ENCODE measurements around the gene GPC6. TPM values are rescaled to one million over a fixed set of nuclear protein-coding genes. Genes with fewer than 3 reads are reported as not detected.

GPC6 gene
- total RNA-seq, 1 experiment from 2014 or later: 1.6 TPM

- Histone ChIP-seq H3K9me3 (replicated peaks) (no peaks in the 10 kb centered on the region), H3K36me3 (no peaks in the 10 kb centered on the region), H3K4me3 (no peak overlapping the region), H3K27ac (no peak overlapping the region), H3K27me3 (replicated peaks) (no peaks in the 10 kb centered on the region), H3K4me1 (replicated peaks) (no peaks in the 10 kb centered on the region)
- no peak for DNase-seq (ENCODE audit: low read depth in 1 of 2, low spot score in 2 of 2)
These were observed 1157.8 kb downstream of the GPC6 start for GRCh38 chr13:94384231-94384905.

- DNase-seq (ENCODE audit: low read depth in 1 of 2, low spot score in 2 of 2): no peak
- H3K27me3 ChIP-seq (replicated peaks): no peaks in the 10 kb centered on the region
These were observed 1160.4 kb downstream of the GPC6 start for GRCh38 chr13:94387047-94387446.

GRCh38 chr13:94389604-94390351 is 1163.2 kb downstream of the GPC6 start:
- DNase-seq (ENCODE audit: low read depth in 1 of 2, low spot score in 2 of 2): no peak
- Histone ChIP-seq H3K27me3 (replicated peaks) (no peaks in the 10 kb centered on the region), H3K27ac (no peak overlapping the region), H3K36me3 (no peaks in the 10 kb centered on the region), H3K9me3 (replicated peaks) (no peaks in the 10 kb centered on the region), H3K4me3 (no peak overlapping the region), H3K4me1 (replicated peaks) (no peaks in the 10 kb centered on the region)

More at GRCh38 chr13:94387047-94387446, 1160.4 kb downstream of the GPC6 start:
- Histone ChIP-seq H3K9me3 (replicated peaks) (no peaks in the 10 kb centered on the region), H3K27ac (no peak overlapping the region), H3K36me3 (no peaks in the 10 kb centered on the region), H3K4me1 (replicated peaks) (no peaks in the 10 kb centered on the region), H3K4me3 (no peak overlapping the region)

- Histone ChIP-seq H3K27me3 (replicated peaks) (no peaks in the 10 kb centered on the region), H3K9me3 (replicated peaks) (no peaks in the 10 kb centered on the region), H3K27ac (no peak overlapping the region), H3K36me3 (no peaks in the 10 kb centered on the region), H3K4me3 (no peak overlapping the region), H3K4me1 (replicated peaks) (no peaks in the 10 kb centered on the region)
- DNase-seq (ENCODE audit: low read depth in 1 of 2, low spot score in 2 of 2): no peak
These were observed 1164.3 kb downstream of the GPC6 start for GRCh38 chr13:94390881-94391280.

- DNase-seq (ENCODE audit: low read depth in 1 of 2, low spot score in 2 of 2): no peak
- H3K9me3 ChIP-seq (replicated peaks): no peaks in the 10 kb centered on the region
- H3K36me3 ChIP-seq: no peaks in the 10 kb centered on the region
- H3K27ac ChIP-seq: no peak overlapping the region
- H3K27me3 ChIP-seq (replicated peaks): no peaks in the 10 kb centered on the region
- H3K4me3 ChIP-seq: no peak overlapping the region
- H3K4me1 ChIP-seq (replicated peaks): no peaks in the 10 kb centered on the region
These were observed 1168.1 kb downstream of the GPC6 start for GRCh38 chr13:94394723-94395122.

GRCh38 chr13:94395860-94396259 is 1169.3 kb downstream of the GPC6 start:
- no peak overlapping the region for H3K4me3 ChIP-seq
- H3K9me3 ChIP-seq (replicated peaks): no peaks in the 10 kb centered on the region
- H3K36me3 ChIP-seq: no peaks in the 10 kb centered on the region
- H3K4me1 ChIP-seq (replicated peaks): no peaks in the 10 kb centered on the region
- H3K27ac ChIP-seq: no peak overlapping the region
- no peak for DNase-seq (ENCODE audit: low read depth in 1 of 2, low spot score in 2 of 2)
- no peaks in the 10 kb centered on the region for H3K27me3 ChIP-seq (replicated peaks)

- H3K27ac ChIP-seq: no peak overlapping the region
- H3K4me1 ChIP-seq (replicated peaks): no peaks in the 10 kb centered on the region
- no peak for DNase-seq (ENCODE audit: low read depth in 1 of 2, low spot score in 2 of 2)
- no peaks in the 10 kb centered on the region for H3K36me3 ChIP-seq
- H3K27me3 ChIP-seq (replicated peaks): no peaks in the 10 kb centered on the region
- no peak overlapping the region for H3K4me3 ChIP-seq
- H3K9me3 ChIP-seq (replicated peaks): no peaks in the 10 kb centered on the region
These were observed 1173.2 kb downstream of the GPC6 start for GRCh38 chr13:94399812-94400211.

- H3K36me3 ChIP-seq: no peaks in the 10 kb centered on the region
- H3K9me3 ChIP-seq (replicated peaks): no peaks in the 10 kb centered on the region
- no peak overlapping the region for H3K4me3 ChIP-seq
- no peak overlapping the region for H3K27ac ChIP-seq
- DNase-seq (ENCODE audit: low read depth in 1 of 2, low spot score in 2 of 2): no peak
- H3K27me3 ChIP-seq (replicated peaks): no peaks in the 10 kb centered on the region
- H3K4me1 ChIP-seq (replicated peaks): no peaks in the 10 kb centered on the region
These were observed 1174.3 kb downstream of the GPC6 start for GRCh38 chr13:94400874-94401273.

- H3K36me3 ChIP-seq: no peaks in the 10 kb centered on the region
- no peak for DNase-seq (ENCODE audit: low read depth in 1 of 2, low spot score in 2 of 2)
- no peaks in the 10 kb centered on the region for H3K27me3 ChIP-seq (replicated peaks)
These were observed 1181.9 kb downstream of the GPC6 start for GRCh38 chr13:94408314-94409036.

GRCh38 chr13:94411747-94412146 is 1185.1 kb downstream of the GPC6 start:
- Histone ChIP-seq H3K4me3 (no peak overlapping the region), H3K36me3 (no peaks in the 10 kb centered on the region), H3K4me1 (replicated peaks) (no peaks in the 10 kb centered on the region), H3K27me3 (replicated peaks) (no peaks in the 10 kb centered on the region), H3K9me3 (replicated peaks) (no peaks in the 10 kb centered on the region), H3K27ac (no peak overlapping the region)
- DNase-seq (ENCODE audit: low read depth in 1 of 2, low spot score in 2 of 2): no peak

More at GRCh38 chr13:94408314-94409036, 1181.9 kb downstream of the GPC6 start:
- no peaks in the 10 kb centered on the region for H3K4me1 ChIP-seq (replicated peaks)
- no peaks in the 10 kb centered on the region for H3K9me3 ChIP-seq (replicated peaks)
- H3K27ac ChIP-seq: no peak overlapping the region
- no peak overlapping the region for H3K4me3 ChIP-seq

- no peak for DNase-seq (ENCODE audit: low read depth in 1 of 2, low spot score in 2 of 2)
- H3K27ac ChIP-seq: no peak overlapping the region
- no peaks in the 10 kb centered on the region for H3K36me3 ChIP-seq
- no peak overlapping the region for H3K4me3 ChIP-seq
- H3K4me1 ChIP-seq (replicated peaks): no peaks in the 10 kb centered on the region
- H3K27me3 ChIP-seq (replicated peaks): no peaks in the 10 kb centered on the region
- H3K9me3 ChIP-seq (replicated peaks): no peaks in the 10 kb centered on the region
These were observed 1186.4 kb downstream of the GPC6 start for GRCh38 chr13:94412870-94413597.

- Histone ChIP-seq H3K27me3 (replicated peaks) (no peaks in the 10 kb centered on the region), H3K9me3 (replicated peaks) (no peaks in the 10 kb centered on the region), H3K36me3 (no peaks in the 10 kb centered on the region), H3K27ac (no peak overlapping the region), H3K4me1 (replicated peaks) (no peaks in the 10 kb centered on the region), H3K4me3 (no peak overlapping the region)
- no peak for DNase-seq (ENCODE audit: low read depth in 1 of 2, low spot score in 2 of 2)
These were observed 1187.0 kb downstream of the GPC6 start for GRCh38 chr13:94413598-94413944.

- no peak overlapping the region for H3K4me3 ChIP-seq
- H3K27ac ChIP-seq: no peak overlapping the region
- no peaks in the 10 kb centered on the region for H3K27me3 ChIP-seq (replicated peaks)
- H3K4me1 ChIP-seq (replicated peaks): no peaks in the 10 kb centered on the region
- no peaks in the 10 kb centered on the region for H3K9me3 ChIP-seq (replicated peaks)
- H3K36me3 ChIP-seq: no peaks in the 10 kb centered on the region
- no peak for DNase-seq (ENCODE audit: low read depth in 1 of 2, low spot score in 2 of 2)
These were observed 1187.5 kb downstream of the GPC6 start for GRCh38 chr13:94414141-94414540.

All from SJSA1 (cell line).